Esophagus (tissue), 2 donors: Measurements from ENCODE around the gene FBP1. TPM values are rescaled to one million over a fixed set of nuclear protein-coding genes. Genes with fewer than 3 reads are reported as not detected.

Source experiments
- H3K27ac ChIP-seq, 2 donors: one replicate each; pipeline ENCODE4 v1.5.1; 2013; ENCODE audit warnings: low read depth in 2 of 2, mild to moderate bottlenecking in 2 of 2, inconsistent platforms in 1 of 2, low read length in 1 of 2, moderate library complexity in 1 of 2
- H3K27me3 ChIP-seq, 2 donors: one replicate each; pipeline ENCODE4 v1.6.1; 2013; ENCODE audit warnings: low read length in 2 of 2, control low read depth in 1 of 2, mild to moderate bottlenecking in 1 of 2; ENCODE audit not compliant: insufficient read depth in 2 of 2, control insufficient read depth in 1 of 2
- H3K36me3 ChIP-seq, 2 donors: one replicate each; pipeline ENCODE4 v1.6.1; 2013; ENCODE audit warnings: low read length in 1 of 2; ENCODE audit not compliant: control insufficient read depth in 2 of 2, insufficient read depth in 2 of 2
- H3K4me1 ChIP-seq, 2 donors: one replicate each; pipeline ENCODE4 v1.6.1; 2013; ENCODE audit warnings: low read length in 1 of 2; ENCODE audit not compliant: control insufficient read depth in 2 of 2, insufficient read depth in 2 of 2
- H3K4me3 ChIP-seq, 2 donors: one replicate each; pipeline ENCODE4 v1.5.1; 2013; ENCODE audit warnings: low read length in 2 of 2, mild to moderate bottlenecking in 2 of 2, low read depth in 1 of 2, moderate library complexity in 1 of 2
- H3K9me3 ChIP-seq, 2 donors: one replicate each; pipeline ENCODE4 v1.6.1; 2013; ENCODE audit warnings: mild to moderate bottlenecking in 2 of 2, low read depth in 1 of 2, low read length in 1 of 2, moderate library complexity in 1 of 2; ENCODE audit not compliant: control insufficient read depth in 2 of 2, insufficient read depth in 1 of 2
- WGBS, 2 donors: extraction: QIAGEN DNeasy Blood & Tissue Kit; methylation state at CpG; one replicate each; pipeline ENCODE4 v1.1.7; 2013; 5-methylcytosine and 5-hydroxymethylcytosine counted together
- polyA plus RNA-seq, 2 donors: library from polyadenylated mRNA; stranded (reverse); fragments of 200-250 nt; gene quantifications; one replicate each; pipeline ENCODE4 v1.2.3, GENCODE V29; 2013
- donor health status: healthy with polysubstance abuse.
- donor health status: Bipolar disorder and iron deficiency.

The FBP1 gene
- polyA plus RNA-seq, 2 donors, result 1.4 to 5.7 TPM

- Histone ChIP-seq H3K36me3 (no peaks in the 10 kb centered on the region), H3K4me1 (no peaks in the 10 kb centered on the region), H3K27me3 (no peaks in the 10 kb centered on the region), H3K27ac (peak overlapping the region in 1 of 2 donors; percentile 2), H3K4me3 (no peak overlapping the region), H3K9me3 (no peaks in the 10 kb centered on the region)
- 27 to 42% methylated on average over 7 of the region's 7 CpGs for WGBS, 2 donors
These were observed 35.9 kb upstream of the FBP1 start for GRCh38 chr9:94675008-94675881.

DNA sequence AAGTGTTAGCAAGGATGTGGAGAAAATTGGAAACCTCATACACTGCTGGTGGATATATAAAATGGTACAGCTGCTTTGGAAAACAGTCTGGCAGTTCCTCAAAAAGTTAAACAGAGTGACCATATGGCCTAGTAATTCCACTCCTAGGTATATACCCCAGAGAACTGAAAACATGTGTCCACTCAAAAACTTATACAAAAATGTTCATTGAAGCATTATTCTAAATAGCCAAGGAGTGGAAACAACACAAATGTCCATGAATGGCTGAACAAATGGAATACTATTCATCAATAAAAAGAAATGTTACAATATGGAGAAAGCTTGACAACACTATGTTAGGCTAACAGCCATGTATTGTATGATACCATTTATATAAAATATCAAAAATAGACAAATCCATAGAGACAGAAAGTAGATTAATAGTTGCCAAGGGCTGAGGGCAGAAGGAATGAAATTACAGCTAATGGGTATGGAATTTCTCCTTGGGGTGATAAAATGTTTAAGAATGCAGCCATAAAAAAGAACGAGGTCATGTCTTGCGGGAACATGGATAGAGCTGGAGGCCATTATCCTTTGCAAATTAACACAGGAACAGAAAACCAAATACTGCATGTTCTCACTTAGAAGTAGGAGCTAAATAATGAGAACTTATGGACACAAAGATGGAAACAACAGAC lies 33.6 kb upstream of the FBP1 start:
- Histone ChIP-seq H3K27me3 (no peaks in the 10 kb centered on the region), H3K27ac (no peak overlapping the region), H3K4me1 (no peaks in the 10 kb centered on the region), H3K9me3 (no peaks in the 10 kb centered on the region), H3K36me3 (no peaks in the 10 kb centered on the region), H3K4me3 (no peak overlapping the region)
- 44 to 57% methylated on average over 2 of the region's 2 CpGs for WGBS, 2 donors

GRCh38 chr9:94668928-94669729 lies 29.8 kb upstream of the FBP1 start:
- no peak overlapping the region for H3K27ac ChIP-seq
- no peaks in the 10 kb centered on the region for H3K9me3 ChIP-seq
- H3K36me3 ChIP-seq, result no peaks in the 10 kb centered on the region
- no peaks in the 10 kb centered on the region for H3K27me3 ChIP-seq
- WGBS, 2 donors, result 28 to 46% methylated on average over 17 of the region's 17 CpGs
- H3K4me3 ChIP-seq, result peak overlapping the region in 1 of 2 donors; percentile 21
- H3K4me1 ChIP-seq, result no peaks in the 10 kb centered on the region

GRCh38 chr9:94668418-94668927 lies 29.2 kb upstream of the FBP1 start:
- no peak overlapping the region for H3K27ac ChIP-seq
- no peak overlapping the region for H3K4me3 ChIP-seq
- H3K9me3 ChIP-seq, result no peaks in the 10 kb centered on the region
- 40 to 48% methylated on average over 6 of the region's 6 CpGs for WGBS, 2 donors
- no peaks in the 10 kb centered on the region for H3K27me3 ChIP-seq
- H3K4me1 ChIP-seq, result no peaks in the 10 kb centered on the region
- H3K36me3 ChIP-seq, result no peaks in the 10 kb centered on the region

GRCh38 chr9:94666364-94667099 lies 27.2 kb upstream of the FBP1 start:
- no peaks in the 10 kb centered on the region for H3K27me3 ChIP-seq
- H3K4me1 ChIP-seq, result no peaks in the 10 kb centered on the region
- WGBS, 2 donors, result 69 to 81% methylated on average over 14 of the region's 14 CpGs
- H3K9me3 ChIP-seq, result no peaks in the 10 kb centered on the region
- no peak overlapping the region for H3K27ac ChIP-seq
- H3K36me3 ChIP-seq, result no peaks in the 10 kb centered on the region
- H3K4me3 ChIP-seq, result no peak overlapping the region

GRCh38 chr9:94665613-94666012 lies 26.3 kb upstream of the FBP1 start:
- WGBS, 2 donors, result 87 to 96% methylated on average over 3 of the region's 3 CpGs

GRCh38 chr9:94664801-94665200 lies 25.5 kb upstream of the FBP1 start:
- Histone ChIP-seq H3K4me1 (no peaks in the 10 kb centered on the region), H3K27ac (no peak overlapping the region), H3K9me3 (no peaks in the 10 kb centered on the region), H3K27me3 (no peaks in the 10 kb centered on the region), H3K4me3 (no peak overlapping the region), H3K36me3 (no peaks in the 10 kb centered on the region)
- 71 to 73% methylated on average over 2 of the region's 2 CpGs for WGBS, 2 donors

More at GRCh38 chr9:94665613-94666012, 26.3 kb upstream of the FBP1 start:
- Histone ChIP-seq H3K27me3 (no peaks in the 10 kb centered on the region), H3K9me3 (no peaks in the 10 kb centered on the region), H3K4me3 (no peak overlapping the region), H3K4me1 (no peaks in the 10 kb centered on the region), H3K27ac (no peak overlapping the region), H3K36me3 (no peaks in the 10 kb centered on the region)

DNA sequence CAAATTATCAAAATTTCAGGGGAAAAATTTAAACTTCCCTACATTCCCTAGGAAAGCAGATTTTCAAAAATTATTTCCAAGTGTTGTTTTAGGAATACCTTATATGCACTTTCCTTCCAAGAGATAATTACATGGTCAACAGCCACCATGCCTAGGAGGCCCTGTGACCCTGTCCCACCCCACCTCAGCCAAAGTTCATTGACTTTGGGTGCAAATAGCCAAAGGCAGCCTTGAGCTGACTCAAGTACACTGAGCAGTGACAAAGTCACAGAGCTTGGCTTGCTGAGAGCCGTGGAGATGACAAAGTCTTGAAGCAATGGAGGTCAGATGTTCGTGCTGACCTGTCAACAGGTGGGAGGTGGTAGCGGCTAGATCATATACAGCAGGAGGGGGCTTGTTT lies 24.3 kb upstream of the FBP1 start:
- H3K9me3 ChIP-seq, result no peaks in the 10 kb centered on the region
- no peaks in the 10 kb centered on the region for H3K4me1 ChIP-seq
- no peak overlapping the region for H3K27ac ChIP-seq
- no peak overlapping the region for H3K4me3 ChIP-seq
- no peaks in the 10 kb centered on the region for H3K27me3 ChIP-seq
- 92 to 96% methylated on average over 3 of the region's 3 CpGs for WGBS, 2 donors
- no peaks in the 10 kb centered on the region for H3K36me3 ChIP-seq

- Histone ChIP-seq H3K9me3 (no peaks in the 10 kb centered on the region), H3K27ac (no peak overlapping the region), H3K27me3 (no peaks in the 10 kb centered on the region), H3K4me3 (no peak overlapping the region), H3K36me3 (no peaks in the 10 kb centered on the region), H3K4me1 (no peaks in the 10 kb centered on the region)
- WGBS, 2 donors, result 71 to 75% methylated on average over 8 of the region's 8 CpGs
These were observed 23.8 kb upstream of the FBP1 start for GRCh38 chr9:94663140-94663539.
